HCT116 (cell line): ENCODE results near the gene SMTN.

Experiments used
- EZH2 ChIP-seq: fragments of 200-600 bp; sonication (generic); IDR thresholded peaks from 2 replicates; pipeline ENCODE4 v1.6.1; 2017; ENCODE audit warnings: antibody characterized with exemption, mixed run types
- EZH2phosphoT487 ChIP-seq: fragments of 200-600 bp; IDR thresholded peaks from 2 replicates; pipeline ENCODE4 v1.6.1; 2018; ENCODE audit warnings: antibody characterized with exemption, borderline replicate concordance
- FOSL1 ChIP-seq: IDR thresholded peaks from 2 replicates; pipeline ENCODE4 v1.6.1; 2012; ENCODE audit warnings: low read depth
- SIN3A ChIP-seq: IDR thresholded peaks from 2 replicates; pipeline ENCODE4 v1.6.1; 2012; ENCODE audit warnings: low read depth
- TCF7L2 ChIP-seq: IDR thresholded peaks from 2 replicates; pipeline ENCODE4 v1.7.0; 2011; ENCODE audit warnings: borderline replicate concordance, inconsistent platforms; ENCODE audit not compliant: insufficient read depth, insufficient read length; ENCODE audit errors: extremely low read depth
- TF ChIP-seq, protein P1 (sequence below), 3 experiments: fragments of 200-600 bp in 1 of 3; sonication (generic) in 1 of 3; IDR thresholded peaks in 2 of 3; conservative IDR thresholded peaks in 1 of 3; 2 replicates each; pipeline ENCODE4 v1.5.1; 2012 to 2017; ENCODE audit warnings: low read depth in 2 of 3, low read length in 2 of 3, antibody characterized with exemption in 1 of 3, borderline replicate concordance in 1 of 3, control low read depth in 1 of 3, mild to moderate bottlenecking in 1 of 3, mixed read lengths in 1 of 3, mixed run types in 1 of 3, moderate library complexity in 1 of 3; ENCODE audit not compliant: insufficient read depth in 1 of 3
- TF ChIP-seq, protein P2 (sequence below): IDR thresholded peaks from 2 replicates; pipeline ENCODE4 v1.6.1; 2012; ENCODE audit warnings: low read depth
- TF ChIP-seq, protein P3 (sequence below): IDR thresholded peaks from 2 replicates; pipeline ENCODE4 v1.6.1; 2012

DNA sequence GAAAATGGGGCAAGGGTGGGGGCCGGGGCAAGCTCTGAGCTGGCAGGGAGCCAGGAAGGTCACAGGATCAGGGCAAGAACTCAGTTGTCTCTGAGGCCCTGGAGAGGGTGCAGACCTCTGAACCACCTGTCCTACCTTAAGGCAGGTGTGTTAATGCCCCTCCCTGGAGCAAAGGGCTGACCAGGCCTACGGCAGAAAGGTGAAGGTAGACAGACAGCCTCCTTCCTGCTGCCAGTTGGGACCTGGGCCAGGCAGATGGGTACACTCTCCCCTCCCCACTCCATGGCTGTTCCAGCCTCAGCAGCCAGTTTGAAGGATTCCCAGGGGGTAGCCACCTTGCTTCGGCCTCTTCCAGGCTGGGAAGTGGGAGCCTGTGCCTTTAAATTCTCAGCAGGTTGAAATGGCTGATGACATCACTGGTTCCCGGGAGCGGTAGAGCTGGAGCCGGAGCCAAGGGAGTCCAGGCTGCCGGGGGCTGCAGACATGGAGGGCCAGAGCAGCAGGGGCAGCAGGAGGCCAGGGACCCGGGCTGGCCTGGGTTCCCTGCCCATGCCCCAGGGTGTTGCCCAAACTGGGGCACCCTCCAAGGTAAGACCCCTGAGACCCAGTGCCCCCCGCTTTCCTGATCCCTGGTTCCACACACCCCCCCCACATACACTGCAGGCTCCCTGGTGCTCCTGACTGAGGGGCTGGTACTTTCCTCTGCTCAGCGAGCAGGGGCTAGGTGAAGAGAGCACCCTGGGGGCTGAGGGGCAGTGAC, 41.6 kb downstream of the SMTN start, which contains the start of gene INPP5J:
- TF ChIP-seq, protein P1, sequence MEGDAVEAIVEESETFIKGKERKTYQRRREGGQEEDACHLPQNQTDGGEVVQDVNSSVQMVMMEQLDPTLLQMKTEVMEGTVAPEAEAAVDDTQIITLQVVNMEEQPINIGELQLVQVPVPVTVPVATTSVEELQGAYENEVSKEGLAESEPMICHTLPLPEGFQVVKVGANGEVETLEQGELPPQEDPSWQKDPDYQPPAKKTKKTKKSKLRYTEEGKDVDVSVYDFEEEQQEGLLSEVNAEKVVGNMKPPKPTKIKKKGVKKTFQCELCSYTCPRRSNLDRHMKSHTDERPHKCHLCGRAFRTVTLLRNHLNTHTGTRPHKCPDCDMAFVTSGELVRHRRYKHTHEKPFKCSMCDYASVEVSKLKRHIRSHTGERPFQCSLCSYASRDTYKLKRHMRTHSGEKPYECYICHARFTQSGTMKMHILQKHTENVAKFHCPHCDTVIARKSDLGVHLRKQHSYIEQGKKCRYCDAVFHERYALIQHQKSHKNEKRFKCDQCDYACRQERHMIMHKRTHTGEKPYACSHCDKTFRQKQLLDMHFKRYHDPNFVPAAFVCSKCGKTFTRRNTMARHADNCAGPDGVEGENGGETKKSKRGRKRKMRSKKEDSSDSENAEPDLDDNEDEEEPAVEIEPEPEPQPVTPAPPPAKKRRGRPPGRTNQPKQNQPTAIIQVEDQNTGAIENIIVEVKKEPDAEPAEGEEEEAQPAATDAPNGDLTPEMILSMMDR (IDR thresholded peaks at IDR 0.05 in 2 of 3, conservative IDR thresholded peaks at IDR 0.05 in 1 of 3; ENCODE audit: borderline replicate concordance in 1 of 3, insufficient read depth in 1 of 3, low read depth in 2 of 3, low read length in 2 of 3) = no peak
- TF ChIP-seq, protein P2, sequence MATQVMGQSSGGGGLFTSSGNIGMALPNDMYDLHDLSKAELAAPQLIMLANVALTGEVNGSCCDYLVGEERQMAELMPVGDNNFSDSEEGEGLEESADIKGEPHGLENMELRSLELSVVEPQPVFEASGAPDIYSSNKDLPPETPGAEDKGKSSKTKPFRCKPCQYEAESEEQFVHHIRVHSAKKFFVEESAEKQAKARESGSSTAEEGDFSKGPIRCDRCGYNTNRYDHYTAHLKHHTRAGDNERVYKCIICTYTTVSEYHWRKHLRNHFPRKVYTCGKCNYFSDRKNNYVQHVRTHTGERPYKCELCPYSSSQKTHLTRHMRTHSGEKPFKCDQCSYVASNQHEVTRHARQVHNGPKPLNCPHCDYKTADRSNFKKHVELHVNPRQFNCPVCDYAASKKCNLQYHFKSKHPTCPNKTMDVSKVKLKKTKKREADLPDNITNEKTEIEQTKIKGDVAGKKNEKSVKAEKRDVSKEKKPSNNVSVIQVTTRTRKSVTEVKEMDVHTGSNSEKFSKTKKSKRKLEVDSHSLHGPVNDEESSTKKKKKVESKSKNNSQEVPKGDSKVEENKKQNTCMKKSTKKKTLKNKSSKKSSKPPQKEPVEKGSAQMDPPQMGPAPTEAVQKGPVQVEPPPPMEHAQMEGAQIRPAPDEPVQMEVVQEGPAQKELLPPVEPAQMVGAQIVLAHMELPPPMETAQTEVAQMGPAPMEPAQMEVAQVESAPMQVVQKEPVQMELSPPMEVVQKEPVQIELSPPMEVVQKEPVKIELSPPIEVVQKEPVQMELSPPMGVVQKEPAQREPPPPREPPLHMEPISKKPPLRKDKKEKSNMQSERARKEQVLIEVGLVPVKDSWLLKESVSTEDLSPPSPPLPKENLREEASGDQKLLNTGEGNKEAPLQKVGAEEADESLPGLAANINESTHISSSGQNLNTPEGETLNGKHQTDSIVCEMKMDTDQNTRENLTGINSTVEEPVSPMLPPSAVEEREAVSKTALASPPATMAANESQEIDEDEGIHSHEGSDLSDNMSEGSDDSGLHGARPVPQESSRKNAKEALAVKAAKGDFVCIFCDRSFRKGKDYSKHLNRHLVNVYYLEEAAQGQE = no peak
- TF ChIP-seq SIN3A = no peak
- TF ChIP-seq TCF7L2 = no peak
- TF ChIP-seq, protein P3, sequence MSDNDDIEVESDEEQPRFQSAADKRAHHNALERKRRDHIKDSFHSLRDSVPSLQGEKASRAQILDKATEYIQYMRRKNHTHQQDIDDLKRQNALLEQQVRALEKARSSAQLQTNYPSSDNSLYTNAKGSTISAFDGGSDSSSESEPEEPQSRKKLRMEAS = 0 out of 2 replicates have a peak, but pooled peaks have one; percentile 21
- no peak for TF ChIP-seq FOSL1
- no peak for TF ChIP-seq EZH2
- TF ChIP-seq EZH2phosphoT487 = no peak
